Measurements from ENCODE around the gene KLHL21. TPM values are rescaled to one million over a fixed set of nuclear protein-coding genes. Genes with fewer than 3 reads are reported as not detected.
A peak's percentile ranks its signal among the peaks of the same experiment; 100 is the strongest.

The KLHL21 gene
- total RNA-seq, 1 donor from 2014 or later, result 27.8 TPM

DNA sequence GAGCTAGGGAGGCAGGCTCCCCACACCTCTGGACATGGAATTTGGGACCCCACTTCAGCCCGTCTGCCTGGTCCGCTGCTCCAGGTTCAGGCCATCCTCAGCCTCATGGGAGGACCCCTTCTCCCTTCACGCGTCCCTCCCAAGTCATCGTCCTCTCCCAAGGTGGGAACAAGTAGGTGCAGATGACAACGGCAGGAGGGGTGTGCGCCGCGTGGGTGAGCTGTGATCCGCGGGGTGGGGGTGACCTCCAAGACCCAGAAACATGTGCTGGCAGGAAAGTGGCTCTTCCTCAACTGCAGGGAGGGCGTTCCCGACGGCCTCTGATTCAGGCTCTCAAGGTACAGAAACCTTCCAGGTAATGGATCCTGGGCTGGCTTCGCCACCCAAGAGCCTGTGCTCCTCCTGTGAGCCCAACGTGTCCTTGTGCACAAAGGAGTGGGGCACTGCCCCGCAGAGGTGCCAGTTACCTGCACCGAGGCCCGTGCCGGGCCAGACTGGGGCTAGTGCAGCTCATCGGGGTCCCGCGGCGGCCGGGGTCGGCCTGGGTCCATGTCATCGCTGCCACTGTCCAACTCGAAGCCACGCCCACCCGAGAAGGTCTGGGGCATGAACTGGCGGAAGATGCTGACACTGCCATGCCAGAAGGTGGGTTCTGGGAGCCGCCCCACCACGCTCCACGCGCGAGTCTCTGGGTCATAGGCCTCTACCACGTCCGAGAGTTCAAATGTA is 9.6 kb downstream of the KLHL21 start:
- DNase-seq (ENCODE audit: low spot score), result no peak
- intact Hi-C loops (cut with micrococcal nuclease), result no loop called here
- Mint-ChIP-seq H3K36me3 (ENCODE audit: low read depth) (peaks cover 30% of the 10 kb centered on the region), H3K4me1 (ENCODE audit: low read depth) (peaks cover 10% of the 10 kb centered on the region), H3K9me3 (no peaks in the 10 kb centered on the region), H3K27me3 (ENCODE audit: insufficient read depth) (no peaks in the 10 kb centered on the region), H3K4me3 (no peak overlapping the region), H3K27ac (no peak overlapping the region)

DNA sequence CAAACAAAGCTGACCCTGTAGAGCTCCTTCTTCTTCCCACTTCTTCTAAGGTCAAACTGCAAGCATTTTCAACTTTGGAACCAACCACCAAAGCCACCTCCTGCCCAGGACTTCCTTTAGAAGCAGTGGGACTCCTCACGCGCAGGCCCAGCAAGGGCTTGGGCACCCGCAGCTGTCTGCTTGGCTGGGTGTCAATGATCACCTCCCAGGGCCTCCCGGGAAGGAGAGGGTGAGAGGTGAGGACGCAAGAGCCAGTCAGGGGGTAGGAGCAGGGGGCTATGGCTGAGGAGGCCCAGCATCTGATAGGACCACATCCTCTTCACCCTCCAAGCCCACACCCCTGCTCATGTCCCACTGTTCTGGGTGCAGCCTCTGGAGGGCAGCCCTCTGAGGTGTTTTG is 10.2 kb downstream of the KLHL21 start:
- peaks cover 10% of the 10 kb centered on the region for H3K4me1 Mint-ChIP-seq (ENCODE audit: low read depth)

DNA sequence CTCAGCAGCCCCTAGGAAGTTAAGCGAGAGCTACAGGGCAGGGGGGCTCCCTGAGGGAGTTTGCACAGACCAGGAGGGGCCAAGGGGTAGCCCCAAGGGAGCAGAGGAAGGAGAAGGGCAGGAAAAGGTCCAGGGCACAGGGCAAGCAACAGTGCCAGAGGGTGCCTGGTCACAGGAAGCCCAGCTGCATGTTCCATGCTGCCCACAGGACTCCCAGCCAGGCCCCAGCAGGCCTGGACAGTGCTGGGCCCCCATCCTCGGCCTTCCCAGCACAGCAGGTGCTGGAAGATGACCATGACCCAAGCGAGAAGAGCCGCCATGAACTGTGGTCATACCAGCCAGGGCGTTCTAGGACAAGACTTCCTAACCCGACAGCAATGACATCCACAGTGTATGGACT is 11.0 kb downstream of the KLHL21 start:
- Mint-ChIP-seq H3K4me1 (ENCODE audit: low read depth) (peaks cover 10% of the 10 kb centered on the region), H3K27ac (no peak overlapping the region), H3K4me3 (no peak overlapping the region), H3K9me3 (no peaks in the 10 kb centered on the region), H3K36me3 (ENCODE audit: low read depth) (peaks cover 23% of the 10 kb centered on the region), H3K27me3 (ENCODE audit: insufficient read depth) (no peaks in the 10 kb centered on the region)
- intact Hi-C loops (cut with micrococcal nuclease), result no loop called here
- no peak for DNase-seq (ENCODE audit: low spot score)

More for the DNA sequence above, 10.2 kb downstream of the KLHL21 start:
- Mint-ChIP-seq H3K9me3 (no peaks in the 10 kb centered on the region), H3K4me3 (no peak overlapping the region), H3K27ac (no peak overlapping the region), H3K36me3 (ENCODE audit: low read depth) (peaks cover 25% of the 10 kb centered on the region), H3K27me3 (ENCODE audit: insufficient read depth) (no peaks in the 10 kb centered on the region)
- intact Hi-C loops (cut with micrococcal nuclease), result no loop called here
- no peak for DNase-seq (ENCODE audit: low spot score)

DNA sequence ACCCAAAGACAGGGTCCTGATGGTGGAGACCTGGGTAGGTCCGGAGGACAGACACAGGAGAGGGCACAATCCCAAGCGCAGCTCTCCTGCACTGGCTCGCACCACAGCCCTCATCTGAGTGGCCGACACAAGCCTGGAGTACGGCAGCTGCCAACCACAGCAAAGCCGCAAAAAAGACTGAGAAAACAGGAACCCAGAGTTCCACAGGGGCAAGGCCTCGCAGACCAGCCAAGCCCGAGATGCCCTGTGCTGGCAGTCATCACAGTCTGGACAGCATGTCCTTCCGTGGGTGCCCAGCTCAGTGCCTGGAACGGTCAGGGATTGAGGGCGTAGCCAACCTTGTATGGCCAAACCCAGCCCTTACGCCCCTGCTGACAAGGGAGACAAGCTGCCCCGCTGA is 11.4 kb downstream of the KLHL21 start:
- Mint-ChIP-seq H3K4me1 (ENCODE audit: low read depth) (peaks cover 7% of the 10 kb centered on the region), H3K4me3 (no peak overlapping the region), H3K9me3 (no peaks in the 10 kb centered on the region), H3K36me3 (ENCODE audit: low read depth) (peaks cover 20% of the 10 kb centered on the region), H3K27ac (no peak overlapping the region), H3K27me3 (ENCODE audit: insufficient read depth) (no peaks in the 10 kb centered on the region)
- intact Hi-C loops (cut with micrococcal nuclease), result no loop called here
- DNase-seq (ENCODE audit: low spot score), result no peak

DNA sequence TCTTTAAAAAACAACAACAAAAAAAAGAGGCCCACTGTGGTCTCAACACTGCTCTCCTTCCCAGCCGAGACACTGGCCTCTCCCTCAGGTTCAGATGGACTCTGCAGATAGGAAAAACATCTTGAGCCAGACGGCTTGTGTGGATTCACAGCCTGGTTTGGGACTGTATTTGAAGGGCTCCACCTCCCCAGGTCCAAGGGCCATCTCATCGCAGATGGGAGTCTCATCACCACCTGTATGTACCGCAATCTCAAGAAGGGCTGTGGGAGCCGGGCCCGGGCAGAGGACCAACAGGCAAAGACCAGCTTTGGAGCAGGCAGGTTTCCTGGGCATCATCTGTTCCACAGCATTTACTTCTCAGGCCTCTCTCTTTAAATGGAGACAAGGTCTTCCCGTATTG is 12.6 kb downstream of the KLHL21 start:
- Mint-ChIP-seq H3K27ac (no peak overlapping the region), H3K4me1 (ENCODE audit: low read depth) (peaks cover under 1% of the 10 kb centered on the region), H3K27me3 (ENCODE audit: insufficient read depth) (no peaks in the 10 kb centered on the region), H3K36me3 (ENCODE audit: low read depth) (peaks cover 12% of the 10 kb centered on the region), H3K4me3 (no peak overlapping the region), H3K9me3 (no peaks in the 10 kb centered on the region)
- intact Hi-C loops (cut with micrococcal nuclease), result no loop called here
- no peak for DNase-seq (ENCODE audit: low spot score)

DNA sequence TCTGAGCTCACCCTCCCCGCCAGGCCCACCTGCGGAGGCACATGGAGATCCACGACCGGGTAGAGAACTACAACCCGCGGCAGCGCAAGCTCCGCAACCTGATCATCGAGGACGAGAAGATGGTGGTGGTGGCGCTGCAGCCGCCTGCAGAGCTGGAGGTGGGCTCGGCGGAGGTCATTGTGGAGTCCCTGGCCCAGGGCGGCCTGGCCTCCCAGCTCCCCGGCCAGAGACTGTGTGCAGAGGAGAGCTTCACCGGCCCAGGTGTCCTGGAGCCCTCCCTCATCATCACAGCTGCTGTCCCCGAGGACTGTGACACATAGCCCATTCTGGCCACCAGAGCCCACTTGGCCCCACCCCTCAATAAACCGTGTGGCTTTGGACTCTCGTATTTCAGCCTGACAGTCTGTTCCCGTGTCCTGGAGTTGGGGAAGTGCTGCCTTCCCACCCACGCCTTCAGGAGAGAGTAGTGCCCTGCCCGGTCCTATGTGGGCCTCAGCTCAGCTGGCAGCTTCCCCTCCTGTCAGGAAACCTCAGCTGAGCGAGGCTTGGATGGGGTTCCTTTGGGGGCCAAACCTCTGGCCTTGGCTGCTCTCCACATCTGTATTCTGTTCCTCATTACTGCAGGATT is 13.7 kb downstream of the KLHL21 start:
- Mint-ChIP-seq H3K9me3 (no peaks in the 10 kb centered on the region), H3K27me3 (ENCODE audit: insufficient read depth) (no peaks in the 10 kb centered on the region), H3K4me1 (ENCODE audit: low read depth) (peaks cover 10% of the 10 kb centered on the region), H3K27ac (no peak overlapping the region), H3K4me3 (no peak overlapping the region), H3K36me3 (ENCODE audit: low read depth) (peaks cover 4% of the 10 kb centered on the region)
- no peak for DNase-seq (ENCODE audit: low spot score)
- intact Hi-C loops (cut with micrococcal nuclease), result no loop called here

DNA sequence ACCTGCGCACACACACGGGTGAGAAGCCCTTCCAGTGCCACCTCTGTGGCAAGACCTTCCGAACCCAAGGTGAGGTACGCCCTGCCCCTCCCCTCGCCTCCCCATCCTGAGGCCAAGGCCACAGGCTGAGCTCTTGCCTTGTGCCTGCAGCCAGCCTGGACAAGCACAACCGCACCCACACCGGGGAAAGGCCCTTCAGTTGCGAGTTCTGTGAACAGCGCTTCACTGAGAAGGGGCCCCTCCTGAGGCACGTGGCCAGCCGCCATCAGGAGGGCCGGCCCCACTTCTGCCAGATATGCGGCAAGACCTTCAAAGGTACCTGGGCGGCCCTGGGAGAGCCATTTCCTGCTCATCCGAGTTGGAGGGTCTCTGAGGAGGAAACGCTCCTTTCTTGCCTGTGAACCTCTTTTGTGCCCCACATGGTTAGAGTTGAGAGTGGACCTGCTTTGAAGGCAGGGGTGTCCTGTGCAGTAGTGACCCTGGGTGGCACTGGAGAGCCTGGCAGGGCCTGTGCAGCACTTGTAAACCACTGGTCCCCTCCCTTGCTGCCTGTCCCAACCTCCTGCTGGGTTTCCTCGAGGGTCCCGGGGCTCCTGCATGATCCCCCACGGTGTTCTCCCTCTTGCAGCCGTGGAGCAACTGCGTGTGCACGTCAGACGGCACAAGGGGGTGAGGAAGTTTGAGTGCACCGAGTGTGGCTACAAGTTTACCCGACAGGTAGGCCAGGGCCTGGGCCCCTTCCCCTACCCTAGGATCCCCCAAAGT is 14.4 kb downstream of the KLHL21 start:
- Mint-ChIP-seq H3K27ac (no peak overlapping the region), H3K4me3 (no peak overlapping the region), H3K9me3 (no peaks in the 10 kb centered on the region), H3K36me3 (ENCODE audit: low read depth) (peaks cover 2% of the 10 kb centered on the region), H3K4me1 (ENCODE audit: low read depth) (peaks cover 10% of the 10 kb centered on the region), H3K27me3 (ENCODE audit: insufficient read depth) (no peaks in the 10 kb centered on the region)
- intact Hi-C loops (cut with micrococcal nuclease), result no loop called here
- DNase-seq (ENCODE audit: low spot score), result no peak

DNA sequence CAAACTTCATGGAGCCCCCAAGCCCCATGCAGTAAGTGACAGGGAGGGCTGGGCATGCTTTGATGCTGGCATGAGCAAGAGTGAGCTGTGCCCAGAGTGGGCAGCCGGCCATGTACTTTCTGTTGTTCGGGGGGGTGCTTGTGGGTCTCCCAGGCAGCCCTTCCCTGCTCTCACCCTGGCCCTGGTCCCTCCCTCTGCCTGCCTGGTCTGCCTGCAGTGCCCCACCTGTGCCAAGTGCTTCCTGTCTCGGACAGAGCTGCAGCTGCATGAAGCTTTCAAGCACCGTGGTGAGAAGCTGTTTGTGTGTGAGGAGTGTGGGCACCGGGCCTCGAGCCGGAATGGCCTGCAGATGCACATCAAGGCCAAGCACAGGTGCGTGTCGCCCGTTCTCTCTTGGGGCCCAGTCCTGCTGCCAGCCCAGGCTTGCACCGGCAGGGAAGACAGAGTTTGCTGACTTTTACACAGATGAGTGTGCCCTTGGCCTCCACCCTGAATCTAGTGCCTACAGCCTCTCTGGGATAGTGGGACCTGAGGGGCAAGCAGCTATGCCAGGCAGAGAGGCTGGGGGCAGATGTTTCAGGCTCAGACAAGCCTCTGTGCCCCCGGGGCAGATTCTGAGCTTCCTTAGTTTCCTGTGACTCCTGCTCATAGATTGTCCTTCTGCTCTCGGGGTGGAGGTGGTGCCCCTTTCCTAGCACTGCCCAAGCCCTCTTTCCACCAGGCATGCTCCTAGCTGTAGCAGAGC is 15.2 kb downstream of the KLHL21 start:
- Mint-ChIP-seq H3K9me3 (no peaks in the 10 kb centered on the region), H3K27me3 (ENCODE audit: insufficient read depth) (no peaks in the 10 kb centered on the region), H3K4me3 (no peak overlapping the region), H3K36me3 (ENCODE audit: low read depth) (peaks cover 3% of the 10 kb centered on the region), H3K4me1 (ENCODE audit: low read depth) (peaks cover 12% of the 10 kb centered on the region), H3K27ac (no peak overlapping the region)
- no peak for DNase-seq (ENCODE audit: low spot score)
- intact Hi-C loops (cut with micrococcal nuclease), result no loop called here

DNA sequence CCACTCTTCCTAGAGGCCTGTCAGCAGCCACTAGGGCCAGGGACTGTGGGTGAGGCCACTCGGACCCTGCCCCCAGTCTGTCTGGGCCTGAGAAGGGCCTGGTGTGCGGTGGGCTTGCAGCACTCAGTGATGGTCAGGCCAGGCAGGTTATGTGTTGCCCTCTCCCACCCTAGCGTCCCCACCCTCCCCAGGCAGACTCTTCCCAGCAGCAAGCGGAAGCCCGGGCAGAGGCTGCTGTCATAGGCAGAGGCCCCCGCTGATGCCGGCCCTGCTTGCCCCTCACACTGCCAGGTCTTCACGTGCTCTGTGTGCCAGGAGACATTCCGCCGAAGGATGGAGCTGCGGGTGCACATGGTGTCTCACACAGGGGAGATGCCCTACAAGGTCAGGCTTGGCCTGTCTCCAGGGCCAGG is 16.3 kb downstream of the KLHL21 start:
- Mint-ChIP-seq H3K27me3 (ENCODE audit: insufficient read depth) (no peaks in the 10 kb centered on the region), H3K9me3 (no peaks in the 10 kb centered on the region), H3K4me3 (no peak overlapping the region), H3K36me3 (ENCODE audit: low read depth) (peaks cover 8% of the 10 kb centered on the region), H3K4me1 (ENCODE audit: low read depth) (peaks cover 21% of the 10 kb centered on the region), H3K27ac (no peak overlapping the region)
- intact Hi-C loops (cut with micrococcal nuclease), result no loop called here
- DNase-seq (ENCODE audit: low spot score), result no peak

DNA sequence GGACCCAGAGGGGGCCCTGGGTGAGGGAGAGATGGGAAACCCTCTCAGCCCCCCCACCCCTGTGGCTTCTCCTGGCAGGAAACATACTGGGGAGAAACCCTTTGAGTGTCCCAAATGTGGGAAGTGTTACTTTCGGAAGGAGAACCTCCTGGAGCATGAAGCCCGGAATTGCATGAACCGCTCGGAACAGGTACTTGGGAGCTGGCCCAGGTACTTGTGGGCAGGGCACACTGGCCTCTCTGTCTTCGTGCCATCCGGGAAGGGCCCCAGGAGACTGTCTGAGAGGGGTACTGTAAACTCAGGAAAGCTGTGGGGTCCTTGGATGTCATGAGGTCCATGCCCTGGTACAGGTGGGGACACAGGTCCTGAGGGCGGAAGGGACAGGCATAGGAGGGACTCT is 16.8 kb downstream of the KLHL21 start:
- intact Hi-C loops (cut with micrococcal nuclease), result no loop called here
- Mint-ChIP-seq H3K27ac (no peak overlapping the region), H3K36me3 (ENCODE audit: low read depth) (peaks cover 8% of the 10 kb centered on the region), H3K9me3 (no peaks in the 10 kb centered on the region), H3K27me3 (ENCODE audit: insufficient read depth) (no peaks in the 10 kb centered on the region), H3K4me1 (ENCODE audit: low read depth) (peaks cover 27% of the 10 kb centered on the region), H3K4me3 (no peak overlapping the region)
- no peak for DNase-seq (ENCODE audit: low spot score)

DNA sequence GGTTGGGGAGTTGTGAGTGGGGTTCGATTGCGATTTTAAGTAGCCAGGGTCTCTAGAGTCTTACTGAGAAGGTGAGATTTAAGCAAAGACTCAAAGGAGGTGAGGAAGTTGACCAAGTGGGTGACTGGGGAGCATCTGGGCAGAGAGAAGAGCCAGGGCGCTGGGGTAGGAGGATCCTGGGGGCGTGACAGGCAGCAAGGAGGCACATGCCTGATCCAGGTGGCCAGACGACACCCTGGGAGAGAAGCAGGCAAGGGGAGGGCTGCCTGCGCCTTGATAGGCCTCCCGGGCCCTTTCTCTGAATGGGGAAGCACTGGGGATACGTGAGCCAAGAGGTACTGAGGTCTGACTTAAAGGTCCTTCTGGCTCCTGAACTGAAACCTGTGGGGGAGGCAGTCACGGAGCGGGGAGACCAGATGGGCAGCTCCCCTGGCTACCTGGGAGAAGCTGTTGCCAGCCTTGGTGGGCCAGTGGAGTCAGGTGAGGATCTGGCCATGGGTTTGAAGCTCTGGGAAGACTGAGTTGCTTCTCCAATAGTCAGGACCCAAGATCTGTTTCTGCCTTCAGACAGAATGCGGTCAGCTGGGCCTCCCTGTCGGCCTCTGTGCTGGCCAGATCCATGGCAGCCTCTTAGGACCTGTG is 17.5 kb downstream of the KLHL21 start:
- Mint-ChIP-seq H3K27ac (peak overlapping the region; percentile 16), H3K4me1 (ENCODE audit: low read depth) (peaks cover 32% of the 10 kb centered on the region), H3K27me3 (ENCODE audit: insufficient read depth) (no peaks in the 10 kb centered on the region), H3K36me3 (ENCODE audit: low read depth) (peaks cover 8% of the 10 kb centered on the region), H3K4me3 (no peak overlapping the region), H3K9me3 (no peaks in the 10 kb centered on the region)
- no peak for DNase-seq (ENCODE audit: low spot score)
- intact Hi-C loops (cut with micrococcal nuclease), result no loop called here
